Measurements from ENCODE around the gene DUOX2.
"Not testable (repeated sequence)": the region's sequence is repeated elsewhere in the genome, so short reads cannot be mapped to it uniquely, and the experiment has no call there.

The DUOX2 gene

DNA sequence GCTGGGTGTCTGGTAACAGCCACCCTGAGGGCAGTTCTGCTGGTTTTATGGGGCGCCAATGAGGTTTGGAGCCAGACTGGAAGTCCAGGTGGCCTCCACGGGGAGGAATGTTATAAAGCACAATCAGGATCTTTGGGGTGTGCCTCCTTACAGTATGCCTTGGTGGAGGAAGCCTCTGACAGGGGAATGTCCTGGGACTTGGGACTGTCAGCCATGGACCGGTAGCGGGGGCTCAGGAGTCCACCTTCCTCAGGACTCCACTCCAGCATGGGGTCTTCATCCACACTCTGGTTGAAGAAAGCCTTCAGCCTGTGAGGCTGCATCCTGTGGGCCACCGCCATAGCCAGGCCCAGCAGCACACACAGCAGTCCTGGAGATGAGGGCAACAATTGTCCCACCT is 5.0 kb upstream of the DUOX2 start:
- DNase-seq (ENCODE audit: low spot score): no peak

DNA sequence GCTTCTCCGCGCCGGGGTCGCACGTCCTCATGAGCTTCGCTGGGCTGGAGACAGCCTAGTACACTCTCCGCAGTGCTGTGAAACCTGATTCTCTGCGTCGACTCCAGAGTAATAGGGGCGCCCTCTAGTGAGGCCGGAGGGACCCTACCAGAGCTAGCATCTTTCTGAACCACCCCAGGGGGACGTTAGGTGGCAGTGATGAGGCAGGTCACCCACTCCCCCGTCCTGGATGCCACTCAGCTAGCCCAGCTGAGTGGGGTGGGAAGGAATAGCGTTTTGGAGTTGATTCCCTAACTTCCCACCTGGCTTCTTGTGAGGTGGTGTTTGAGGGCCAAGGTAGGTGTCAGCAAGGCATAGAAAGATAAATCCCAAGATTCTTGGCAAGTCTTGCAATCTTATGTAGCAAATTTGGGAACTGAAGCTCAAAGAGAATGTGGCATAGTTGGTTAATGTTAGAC is 4.2 kb upstream of the DUOX2 start:
- DNase-seq (ENCODE audit: low spot score): peak; percentile 83

DNA sequence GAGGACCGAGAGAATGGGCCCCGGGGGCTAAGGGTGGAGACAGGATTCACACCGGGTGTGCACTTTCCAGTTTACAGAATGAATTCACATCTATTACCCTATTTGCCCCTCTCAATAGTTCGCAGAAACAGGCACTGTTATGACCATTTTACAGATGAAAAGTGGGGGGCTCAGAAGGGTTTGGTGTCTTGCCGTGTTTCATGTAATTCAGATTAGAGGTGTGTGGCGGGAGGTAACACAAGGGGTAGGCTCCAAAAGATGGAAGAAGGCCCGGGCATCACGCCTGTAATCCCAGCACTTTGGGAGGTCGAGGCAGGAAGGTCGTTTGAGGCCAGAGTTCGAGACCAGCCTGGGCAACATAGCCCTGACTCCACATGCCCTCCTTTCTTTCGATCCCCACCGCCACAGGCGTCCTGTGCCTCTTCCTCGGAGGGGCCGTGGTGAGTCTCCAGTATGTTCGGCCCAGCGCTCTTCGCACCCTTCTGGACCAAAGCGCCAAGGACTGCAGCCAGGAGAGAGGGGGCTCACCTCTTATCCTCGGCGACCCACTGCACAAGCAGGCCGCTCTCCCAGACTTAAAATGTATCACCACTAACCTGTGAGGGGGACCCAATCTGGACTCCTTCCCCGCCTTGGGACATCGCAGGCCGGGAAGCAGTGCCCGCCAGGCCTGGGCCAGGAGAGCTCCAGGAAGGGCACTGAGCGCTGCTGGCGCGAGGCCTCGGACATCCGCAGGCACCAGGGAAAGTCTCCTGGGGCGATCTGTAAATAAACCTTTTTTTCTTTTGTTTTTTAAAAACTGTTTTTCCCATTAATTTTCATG is 3.5 kb upstream of the DUOX2 start:
- DNase-seq (ENCODE audit: low spot score): no peak

DNA sequence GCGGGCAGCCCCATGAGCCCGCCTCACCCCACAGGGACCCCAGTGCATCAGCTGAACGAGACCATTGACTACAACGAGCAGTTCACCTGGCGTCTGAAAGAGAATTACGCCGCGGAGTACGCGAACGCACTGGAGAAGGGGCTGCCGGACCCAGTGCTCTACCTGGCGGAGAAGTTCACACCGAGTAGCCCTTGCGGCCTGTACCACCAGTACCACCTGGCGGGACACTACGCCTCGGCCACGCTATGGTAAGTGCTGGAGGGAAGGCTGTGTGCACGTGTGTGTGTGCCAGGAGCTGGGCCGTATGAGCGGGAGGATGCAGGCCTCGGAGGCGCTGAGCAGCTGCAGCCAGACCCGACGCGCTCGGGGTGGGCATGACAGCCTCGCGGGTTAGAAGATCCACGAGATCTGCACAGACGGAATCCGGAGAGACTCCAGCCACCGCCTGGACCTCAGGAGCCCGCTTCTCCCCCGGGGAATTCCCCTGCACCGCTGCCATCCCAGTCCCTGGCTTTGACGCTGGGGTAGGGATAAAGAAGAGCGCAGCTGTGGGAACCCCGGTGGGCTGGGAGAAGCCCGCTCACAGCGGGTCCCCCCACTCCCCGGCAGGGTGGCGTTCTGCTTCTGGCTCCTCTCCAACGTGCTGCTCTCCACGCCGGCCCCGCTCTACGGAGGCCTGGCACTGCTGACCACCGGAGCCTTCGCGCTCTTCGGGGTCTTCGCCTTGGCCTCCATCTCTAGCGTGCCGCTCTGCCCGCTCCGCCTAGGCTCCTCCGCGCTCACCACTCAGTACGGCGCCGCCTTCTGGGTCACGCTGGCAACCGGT is 2.7 kb upstream of the DUOX2 start:
- DNase-seq (ENCODE audit: low spot score): no peak

DNA sequence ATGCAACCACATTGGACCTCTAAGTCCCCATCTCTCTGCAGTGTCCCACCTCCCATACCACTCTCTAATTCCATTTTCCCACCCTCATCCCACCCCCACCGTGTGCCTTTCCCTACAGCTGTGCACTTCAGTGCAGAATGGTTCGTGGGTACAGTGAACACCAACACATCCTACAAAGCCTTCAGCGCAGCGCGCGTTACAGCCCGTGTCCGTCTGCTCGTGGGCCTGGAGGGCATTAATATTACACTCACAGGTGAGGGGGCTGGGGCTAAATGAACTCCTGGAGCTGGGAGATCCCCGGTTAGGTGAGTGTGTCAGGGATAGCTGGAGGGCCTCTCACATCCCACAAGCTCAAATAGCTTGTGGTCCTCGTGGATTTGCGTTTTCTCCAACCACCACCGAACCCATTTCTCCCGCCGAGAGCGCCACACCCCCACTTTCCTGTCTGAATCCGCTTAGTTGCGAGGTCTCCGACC is 2.1 kb upstream of the DUOX2 start:
- DNase-seq (ENCODE audit: low spot score): no peak

DNA sequence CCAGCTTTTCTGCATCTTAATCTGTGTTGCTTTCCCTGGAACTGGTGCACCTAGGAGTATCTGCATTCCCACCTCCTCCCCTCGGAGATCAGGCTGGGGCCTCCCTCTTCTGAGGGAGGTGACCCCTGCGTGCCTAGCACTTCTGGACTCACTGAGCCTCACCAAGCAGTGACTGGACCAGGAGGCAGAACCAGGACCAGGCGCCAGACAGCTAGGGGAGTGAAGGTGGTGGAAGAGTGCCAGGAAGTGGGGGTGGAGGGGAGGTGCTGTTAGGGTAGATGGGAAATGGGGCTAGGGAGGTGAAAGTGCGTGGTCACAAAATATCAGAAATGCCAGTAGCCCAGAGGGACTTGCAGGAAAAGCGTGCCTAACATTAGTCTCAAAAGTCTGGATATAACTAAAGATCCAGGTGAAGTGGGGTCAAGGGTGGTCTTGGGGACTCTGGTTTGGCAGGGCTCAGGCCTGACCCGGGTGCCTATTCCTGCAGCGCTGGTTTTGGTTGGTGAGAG is 1.4 kb upstream of the DUOX2 start:
- no peak for DNase-seq (ENCODE audit: low spot score)

DNA sequence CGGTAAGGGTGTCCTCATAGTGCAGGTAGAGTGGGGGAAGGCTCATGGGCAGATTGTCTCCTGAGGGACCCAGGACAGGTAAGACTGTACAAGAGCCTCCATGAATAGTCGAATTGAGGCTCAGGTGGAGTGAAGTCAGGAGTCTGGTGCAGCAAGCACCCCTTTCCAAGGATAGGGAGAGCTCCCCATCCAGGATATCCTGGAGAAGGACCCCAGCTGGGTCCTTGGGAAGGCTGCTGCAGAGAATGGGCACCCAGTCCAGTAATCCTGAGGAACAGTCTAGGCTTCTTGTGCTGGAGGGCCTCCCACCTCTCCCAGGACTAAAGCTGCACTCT is 746 bp upstream of the DUOX2 start:
- DNase-seq (ENCODE audit: low spot score): no peak

DNA sequence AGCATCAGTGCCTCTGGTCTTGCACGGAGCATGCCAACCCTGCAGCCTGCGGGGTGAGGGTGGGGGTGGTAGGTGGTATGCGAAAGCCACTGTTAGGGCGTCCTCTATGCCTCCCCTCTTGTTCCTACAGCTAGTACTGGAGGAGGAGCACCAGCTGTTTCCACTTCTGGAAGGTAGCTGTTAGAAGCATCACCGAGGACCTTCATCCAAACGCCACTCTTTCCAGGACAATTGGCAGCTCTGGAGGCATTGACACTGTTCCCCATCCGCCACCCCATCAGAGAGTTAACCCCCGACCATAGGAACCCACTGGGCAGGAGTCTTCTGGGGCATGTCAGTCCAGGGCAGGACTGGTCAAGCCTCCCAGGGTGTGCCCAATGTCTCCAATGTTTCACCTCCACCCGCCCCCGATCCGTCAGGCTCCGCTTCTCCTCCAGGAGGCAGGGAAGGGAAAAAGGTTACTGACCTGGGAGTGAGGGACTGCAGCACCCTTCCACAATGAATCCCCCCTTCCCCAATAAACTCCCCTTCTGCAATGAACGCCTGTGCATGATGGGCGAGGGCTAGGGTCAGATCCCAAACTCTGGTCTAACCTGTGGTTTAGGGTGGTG is 487 bp downstream of the DUOX2 start:
- no peak for DNase-seq (ENCODE audit: low spot score)

DNA sequence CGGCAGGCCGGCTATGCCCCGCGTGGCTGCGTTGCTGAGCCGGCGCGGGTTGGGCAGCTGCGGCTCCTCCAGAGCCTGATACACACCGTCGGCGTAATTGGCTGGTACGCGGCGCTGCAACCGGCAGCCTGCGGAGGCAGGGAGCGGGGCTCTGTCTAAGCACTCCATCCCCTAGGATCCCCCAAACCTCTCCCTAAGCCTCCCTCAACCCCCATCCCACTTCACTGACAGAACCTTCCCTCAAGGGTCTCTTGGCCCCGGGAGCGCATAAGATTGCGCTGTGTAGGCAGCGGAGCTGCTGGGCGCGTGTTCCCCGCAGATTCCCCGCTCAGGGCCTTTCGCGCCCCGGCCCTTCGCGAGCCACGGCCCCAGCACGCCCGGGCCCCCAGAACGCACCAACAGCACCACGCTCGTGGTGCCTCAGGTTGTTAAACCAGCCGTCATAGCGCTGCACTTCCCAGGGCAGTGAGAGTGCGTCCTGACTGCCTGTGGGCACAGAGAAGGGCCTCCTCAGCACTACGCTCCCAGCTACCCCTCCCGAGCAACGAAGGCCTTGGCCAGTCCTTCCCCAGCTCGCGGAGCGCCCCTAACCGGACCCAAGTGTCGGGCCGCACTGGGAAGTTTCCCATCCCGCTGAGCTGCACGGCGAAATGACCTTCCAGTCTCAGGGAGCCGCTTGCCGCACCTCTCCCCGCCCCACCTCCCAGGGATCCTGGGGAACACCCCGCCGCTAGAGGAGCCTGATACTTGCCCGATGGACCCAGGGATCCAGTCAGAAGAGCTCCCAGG is 1.2 kb downstream of the DUOX2 start:
- DNase-seq (ENCODE audit: low spot score): no peak

DNA sequence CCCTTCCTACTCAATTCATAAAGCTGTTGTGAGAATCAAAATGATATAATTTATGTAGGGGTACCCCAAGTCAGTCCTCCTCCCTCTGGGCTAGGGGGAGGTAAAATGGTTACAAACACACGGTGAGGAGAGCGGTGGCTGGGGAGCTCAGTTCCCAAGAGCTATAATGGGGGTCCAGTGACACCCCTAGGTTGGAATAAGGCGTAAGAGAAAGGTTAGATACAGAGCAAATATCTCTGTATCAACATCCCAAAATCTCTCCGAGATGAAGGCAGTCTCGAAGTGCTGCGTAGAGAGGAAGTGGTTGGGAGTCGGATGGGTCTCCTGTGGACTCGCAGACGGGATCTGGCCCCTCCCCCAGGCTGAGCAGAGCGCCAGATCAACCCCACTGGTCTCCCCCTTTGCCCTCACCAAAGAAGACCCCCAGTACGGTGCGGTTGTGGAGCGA is 1.8 kb downstream of the DUOX2 start:
- no peak for DNase-seq (ENCODE audit: low spot score)

DNA sequence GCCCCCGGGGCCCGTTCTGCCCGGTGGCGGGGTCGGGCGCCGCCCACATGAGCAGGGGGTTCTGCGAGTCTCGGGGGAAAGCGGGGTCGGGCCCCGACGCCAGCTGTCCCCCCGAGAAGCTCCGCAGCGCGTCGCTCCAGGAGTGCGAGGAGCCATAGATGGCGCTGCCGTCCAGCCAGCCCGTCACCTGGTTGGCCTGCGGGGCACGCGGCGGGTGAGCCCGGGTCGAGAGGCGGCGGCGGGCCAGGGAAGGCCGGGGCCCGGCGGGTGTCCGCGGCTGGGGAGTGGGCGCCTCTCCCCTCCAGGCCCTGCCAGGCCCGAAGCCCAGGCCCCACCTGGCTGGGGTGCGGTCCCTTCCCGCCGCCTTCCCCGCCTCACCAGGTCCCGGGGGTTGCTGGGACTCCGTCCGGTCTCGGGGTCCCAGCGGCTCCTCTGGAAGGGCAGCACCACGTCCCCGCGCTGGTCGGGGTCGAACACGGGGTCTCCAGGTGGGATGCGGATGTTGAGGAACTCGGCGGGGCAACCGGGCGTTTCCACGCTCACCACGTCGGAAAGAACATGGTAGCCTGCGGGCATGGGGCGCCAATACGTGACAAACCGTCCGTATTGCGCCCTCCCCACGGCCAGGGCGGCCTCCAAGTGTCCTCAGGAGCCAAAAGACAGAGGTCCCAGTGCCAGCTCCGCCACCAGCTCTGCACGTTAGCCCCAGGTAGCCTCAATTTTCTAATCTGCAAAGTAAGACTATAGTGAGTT is 2.4 kb downstream of the DUOX2 start:
- no peak for DNase-seq (ENCODE audit: low spot score)

DNA sequence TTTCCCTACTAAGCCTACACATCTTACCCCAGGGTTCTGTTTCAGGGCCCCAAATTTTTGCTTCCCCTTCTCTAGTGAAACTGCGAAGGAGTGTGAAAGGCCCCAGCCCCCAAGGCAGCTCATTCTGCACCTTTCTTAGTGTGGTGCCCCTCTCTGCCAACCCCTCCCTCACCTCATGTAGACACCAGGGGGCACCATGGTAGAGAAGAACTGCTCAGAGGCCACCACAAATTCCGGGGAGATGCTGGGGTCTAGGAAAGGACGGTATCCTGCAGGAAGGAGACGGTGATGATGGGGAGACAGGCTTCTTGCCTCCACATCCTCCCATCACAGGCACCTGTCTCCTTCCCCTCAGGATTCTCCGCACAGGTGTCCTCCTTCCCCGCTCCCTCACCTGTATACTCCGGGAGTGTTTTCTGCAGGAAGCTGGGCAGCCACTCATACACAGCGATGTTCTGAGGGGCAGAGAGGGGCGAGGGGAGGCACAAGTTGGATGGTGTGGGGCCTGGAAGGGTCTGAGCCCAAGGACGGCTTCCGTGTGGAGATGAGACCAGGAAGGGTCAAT is 3.6 kb downstream of the DUOX2 start:
- no peak for DNase-seq (ENCODE audit: low spot score)

DNA sequence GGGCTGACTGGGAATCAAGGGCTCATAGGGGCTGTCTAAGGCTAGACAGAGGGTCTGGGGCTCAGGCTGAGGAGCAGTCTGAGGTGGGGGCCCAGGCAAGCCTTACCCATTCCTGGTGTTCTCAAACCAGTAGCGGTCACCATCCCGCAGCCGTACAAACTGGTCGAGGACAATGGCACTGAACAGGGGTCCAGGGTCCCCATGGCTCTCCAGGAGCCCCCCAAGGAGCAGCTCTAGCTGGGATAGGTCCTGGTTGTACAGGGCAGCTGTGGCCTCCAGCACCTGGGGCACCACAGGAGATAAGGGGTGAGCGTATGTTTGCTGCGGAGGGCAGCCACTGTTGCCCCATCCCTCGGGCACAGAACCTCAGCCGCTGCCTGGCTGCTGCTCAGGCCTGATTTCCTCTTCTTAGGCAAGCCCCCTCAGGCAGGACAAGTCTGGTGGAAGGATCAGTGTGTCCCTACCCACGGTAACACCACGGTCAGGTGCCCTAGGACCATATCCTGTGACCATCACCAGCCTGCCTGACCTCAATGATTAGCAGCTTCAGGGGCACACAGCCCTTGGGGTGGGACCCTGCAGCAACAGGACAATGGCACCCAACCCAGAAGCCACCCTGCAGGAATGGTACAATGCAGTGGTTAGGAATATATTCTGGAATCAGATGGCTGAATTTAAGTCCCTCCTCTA is 5.9 kb downstream of the DUOX2 start:
- DNase-seq (ENCODE audit: low spot score): no peak

DNA sequence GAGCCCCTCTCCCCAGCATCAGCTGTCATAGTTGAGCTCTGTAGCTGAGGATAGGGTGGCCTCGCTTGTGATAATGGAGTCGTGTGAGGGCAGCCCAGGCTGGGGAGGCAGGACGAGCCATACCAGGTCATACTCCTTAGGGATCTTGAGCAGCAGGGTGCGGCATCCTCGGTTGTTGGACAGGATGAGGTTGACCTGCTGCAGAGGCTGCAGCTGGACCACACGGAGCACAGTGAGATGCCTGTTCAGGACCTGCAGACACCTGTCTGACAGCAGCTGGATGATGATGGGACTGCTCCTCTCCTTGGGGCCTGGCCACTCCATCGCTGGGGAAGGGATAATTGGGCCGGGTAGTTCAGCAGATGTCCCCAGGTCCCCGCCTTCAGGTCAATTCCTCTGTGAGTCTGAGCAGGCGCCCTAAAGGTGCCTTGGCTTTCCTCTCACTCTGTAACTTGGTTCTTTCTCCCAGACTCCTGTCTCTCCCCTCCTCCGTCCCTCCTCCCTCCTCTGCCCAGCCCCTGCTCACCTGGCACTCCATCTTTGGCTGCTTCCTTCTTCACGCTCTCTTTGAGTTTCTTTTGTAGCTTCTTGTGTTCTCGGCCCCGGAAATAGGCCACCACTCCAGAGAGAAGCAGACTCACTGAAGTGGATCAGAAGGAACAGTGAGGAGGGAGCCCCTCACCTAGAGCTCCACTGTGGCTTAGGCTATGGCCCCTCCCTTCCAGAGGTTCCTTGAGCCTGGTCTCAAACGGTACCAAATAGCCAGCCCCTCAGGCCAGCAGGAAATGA is 7.8 kb downstream of the DUOX2 start:
- no peak for DNase-seq (ENCODE audit: low spot score)

DNA sequence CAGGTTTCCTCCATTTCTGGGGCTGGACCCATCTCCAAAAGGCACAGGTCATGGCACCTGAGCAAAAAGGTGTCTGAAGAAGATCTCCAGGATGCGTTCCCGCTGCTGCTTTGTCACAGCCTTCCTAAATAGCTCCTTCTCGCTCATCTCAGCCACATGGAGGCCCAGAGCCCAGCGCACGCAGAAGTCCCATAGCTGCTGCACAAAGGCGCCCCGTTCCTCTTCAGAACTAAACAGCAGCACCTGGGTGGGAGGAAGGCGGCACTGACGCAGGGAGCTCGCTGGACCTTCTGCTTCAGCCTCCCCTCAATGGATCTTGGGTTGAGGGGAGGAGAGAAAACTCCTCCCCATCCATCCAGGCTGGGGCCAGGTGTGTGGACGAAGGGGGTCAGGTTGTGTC is 8.4 kb downstream of the DUOX2 start:
- DNase-seq (ENCODE audit: low spot score): no peak

DNA sequence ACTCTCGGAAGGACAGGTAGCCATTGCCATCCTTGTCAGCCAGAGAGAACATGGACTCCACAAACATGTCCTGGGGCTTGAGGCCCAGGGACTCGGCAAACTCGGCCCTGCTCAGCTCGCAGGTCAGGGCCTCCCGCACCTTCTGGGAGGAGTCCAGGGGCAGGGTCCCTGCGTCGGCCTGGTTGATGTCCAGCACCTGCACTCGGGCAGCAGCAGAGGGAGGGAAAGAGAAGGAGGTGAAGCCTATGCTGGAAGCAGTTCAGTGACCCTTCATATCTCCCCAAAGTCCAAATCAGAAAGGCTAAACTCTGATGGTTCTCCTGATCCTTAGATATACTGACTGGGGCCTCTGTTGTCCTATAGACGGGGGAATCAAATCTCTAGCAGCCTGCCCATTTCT is 9.8 kb downstream of the DUOX2 start:
- not testable (repeated sequence) for DNase-seq (ENCODE audit: low spot score)

DNA sequence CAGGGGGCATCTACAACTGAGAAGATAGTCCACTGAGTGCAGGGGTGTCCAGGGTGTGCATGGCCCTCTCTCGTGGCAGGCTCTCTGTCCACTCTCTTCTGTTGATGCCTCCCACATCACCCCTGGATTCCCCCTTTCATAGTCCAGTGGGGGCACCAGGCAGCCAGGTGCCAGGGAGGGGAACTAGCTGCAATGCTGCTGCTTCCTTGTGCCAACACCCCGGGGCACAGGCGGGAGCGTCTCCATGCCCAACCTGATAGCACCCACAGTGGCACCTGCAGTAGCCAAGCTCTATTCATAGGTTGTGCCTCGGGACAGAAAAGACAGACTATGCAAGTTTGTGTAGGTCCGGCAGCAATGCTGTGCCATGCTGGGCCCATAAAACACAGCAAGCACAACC is 11.7 kb downstream of the DUOX2 start:
- no peak for DNase-seq (ENCODE audit: low spot score)

DNA sequence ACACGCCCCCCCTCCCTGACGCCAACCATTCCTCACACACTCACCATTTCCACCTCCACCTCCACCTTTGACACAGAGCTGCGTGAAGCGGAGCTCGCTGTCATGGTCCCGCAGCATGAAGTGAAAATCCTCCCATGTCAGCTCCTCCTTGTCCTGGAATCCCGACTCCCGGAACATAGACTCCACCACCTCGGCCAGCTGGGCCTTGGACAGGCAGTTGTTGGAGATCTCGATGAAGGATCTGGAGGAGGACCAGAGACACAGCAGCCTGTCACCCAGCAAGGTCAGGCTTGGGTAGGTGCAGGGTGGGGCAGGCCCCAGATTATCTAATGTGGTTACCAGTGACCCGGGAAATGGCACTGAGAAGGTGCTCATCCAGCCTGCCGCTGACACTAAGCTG is 12.2 kb downstream of the DUOX2 start:
- DNase-seq (ENCODE audit: low spot score): no peak
